Activated effector memory CD4-positive, alpha-beta T cell treated with Interleukin-2 at 50 U/mL for 16 hours (primary cell): Measurements from ENCODE around the gene SETBP1.
A peak's percentile ranks its signal among the peaks of the same experiment; 100 is the strongest.

Experiments
- DNase-seq: peaks from one replicate; pipeline ENCODE4 v3.0.0-alpha.2; 2020

SETBP1 gene

DNA sequence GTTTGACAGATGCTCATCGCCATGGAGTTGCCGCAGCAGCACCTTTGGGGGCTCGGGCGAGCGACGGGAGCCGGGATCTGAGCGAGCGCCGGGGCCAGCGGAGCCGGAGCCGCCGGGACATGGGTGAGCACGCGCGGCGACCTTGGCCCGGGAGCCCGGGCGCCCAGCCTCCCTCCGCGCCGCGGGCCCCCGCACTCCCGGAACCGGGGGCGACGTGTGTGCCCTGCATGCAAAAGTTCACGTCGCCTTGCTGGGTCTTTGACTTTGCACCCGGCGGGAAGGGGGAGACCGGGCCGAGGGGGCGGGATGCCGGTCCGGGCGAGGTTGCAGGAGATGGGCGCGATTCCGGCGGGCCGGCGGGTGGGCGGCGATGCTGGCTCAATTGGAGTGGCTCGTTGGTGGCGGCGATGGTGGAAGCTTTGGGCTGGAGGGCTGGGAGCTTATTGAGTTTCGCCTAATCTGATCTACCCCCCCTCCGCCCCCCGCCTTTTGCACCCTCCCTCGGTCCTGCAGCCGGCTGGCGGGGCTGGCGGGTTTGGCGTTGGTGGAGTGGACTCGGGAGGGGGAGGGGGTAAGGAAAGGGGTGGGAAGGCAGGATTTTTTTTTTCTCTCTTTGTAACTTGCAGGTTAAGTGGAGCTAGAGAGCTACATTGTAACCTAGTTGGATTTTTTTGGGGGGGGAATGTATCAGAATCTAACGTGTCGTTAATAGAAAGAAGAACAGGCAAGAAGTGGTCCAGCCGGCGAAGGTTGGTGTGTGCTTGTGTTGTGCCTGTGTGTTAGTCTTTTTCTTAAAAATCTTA lies at the start of gene SETBP1:
Gene SETBP1, plus strand, starts transcription at position 616 of the 803 bp plus-strand sequence. CDS start 20,459 bp downstream, outside the sequence.
- no peak for DNase-seq

DNA sequence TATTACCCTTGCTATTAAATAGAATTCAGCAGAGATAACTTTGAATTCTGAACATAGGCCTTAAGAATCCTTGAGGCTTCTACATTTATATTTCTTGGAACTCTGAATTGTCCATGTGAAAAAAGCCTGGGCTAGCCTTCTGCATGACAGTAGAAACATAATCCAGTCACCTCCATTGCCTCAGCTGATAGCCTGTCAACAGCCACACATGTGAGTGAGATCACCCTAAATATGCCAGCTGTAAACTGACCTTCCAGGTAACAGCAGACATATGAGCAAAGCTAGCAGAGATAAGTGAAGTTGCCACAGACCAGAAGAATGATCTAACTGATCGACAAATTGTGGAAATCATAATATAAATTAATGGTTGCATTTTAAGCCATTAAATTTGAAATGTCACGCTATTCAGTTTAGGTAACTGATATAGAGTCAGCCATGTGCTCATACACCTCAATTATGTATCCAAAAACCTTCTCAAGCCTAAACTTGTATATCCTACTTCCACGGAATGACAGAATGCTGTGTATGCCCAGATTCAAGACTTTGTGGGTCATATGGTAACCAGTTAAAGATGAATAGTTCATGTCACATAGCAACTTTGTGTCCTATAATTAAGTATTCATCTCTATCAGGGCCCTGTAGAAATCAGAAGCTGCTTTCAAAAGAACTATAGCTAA lies 48.1 kb upstream of the SETBP1 start:
- DNase-seq = no peak

DNA sequence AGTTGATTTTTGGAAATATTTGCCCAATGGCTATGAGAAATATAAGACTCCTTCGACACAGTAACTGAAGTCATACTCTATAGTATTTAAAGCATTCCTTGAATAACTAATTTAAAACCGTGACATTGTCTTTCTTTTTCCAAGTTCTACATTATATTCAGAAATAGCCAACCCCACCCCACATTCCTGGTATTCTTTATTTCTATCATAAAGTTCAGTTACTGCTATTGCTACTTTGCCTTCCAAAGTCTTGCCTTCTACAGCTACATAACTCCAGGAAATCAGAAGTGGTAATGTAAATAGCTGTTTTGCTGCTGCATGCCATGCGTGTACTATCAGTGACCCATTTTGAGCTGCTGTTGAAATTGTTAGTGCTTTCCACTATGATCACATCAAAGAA lies 45.1 kb upstream of the SETBP1 start:
- DNase-seq = no peak

DNA sequence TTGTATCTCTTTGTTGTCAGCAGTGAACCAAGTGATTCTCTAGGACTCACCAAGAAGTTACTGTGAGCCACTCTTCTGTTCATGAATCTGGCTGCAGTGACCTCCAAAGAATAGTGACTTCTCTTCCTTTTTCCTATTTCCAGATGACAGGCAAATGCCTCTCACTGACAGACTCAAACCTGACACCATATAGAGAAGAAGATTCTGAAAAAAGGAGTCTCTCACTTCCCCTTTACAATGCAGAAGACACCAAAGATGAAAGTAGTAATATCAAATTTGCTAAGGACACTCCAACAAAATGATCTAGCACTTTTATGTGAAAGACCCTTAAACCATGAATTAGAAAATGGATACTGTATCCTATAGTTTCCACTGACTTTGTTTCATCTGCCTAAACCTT lies 44.4 kb upstream of the SETBP1 start:
- DNase-seq = no peak

DNA sequence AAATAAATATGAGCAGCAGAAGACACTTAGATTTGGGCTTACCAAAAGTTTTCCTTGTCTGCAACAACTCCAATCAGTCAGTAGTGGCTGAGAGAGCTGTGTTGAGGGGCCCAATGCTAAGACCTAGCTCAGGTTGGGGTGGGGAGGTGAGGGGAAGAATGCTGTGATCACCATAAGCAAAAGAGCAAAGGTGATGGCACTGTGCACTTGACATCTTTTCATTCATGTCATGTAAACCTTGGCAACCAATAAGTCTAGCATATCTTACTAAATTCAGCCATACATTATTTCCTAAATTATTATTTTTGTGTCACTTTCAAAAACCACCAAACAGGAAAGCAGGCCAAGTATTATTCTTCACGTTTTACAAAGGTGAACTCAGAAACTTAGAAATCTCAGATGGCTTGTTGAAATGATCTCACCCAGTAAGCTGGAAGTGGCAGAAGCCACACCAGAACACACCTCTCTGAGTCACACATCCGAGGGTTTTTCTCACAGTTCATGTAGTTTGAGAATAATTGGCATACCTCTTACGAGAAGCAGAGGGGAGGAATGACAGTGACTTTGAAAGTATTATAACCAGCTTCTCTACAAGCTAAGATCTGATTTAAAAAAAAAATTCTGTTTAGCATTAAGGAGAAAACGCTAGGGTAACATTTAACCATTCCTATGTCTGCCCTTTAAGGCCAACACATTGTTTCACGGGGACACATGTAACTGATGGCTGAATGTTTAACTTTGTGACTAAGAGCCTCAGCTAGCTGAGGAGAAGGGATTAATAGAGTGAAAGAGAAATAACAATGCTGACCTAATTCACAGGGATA lies 43.3 kb upstream of the SETBP1 start:
- no peak for DNase-seq

DNA sequence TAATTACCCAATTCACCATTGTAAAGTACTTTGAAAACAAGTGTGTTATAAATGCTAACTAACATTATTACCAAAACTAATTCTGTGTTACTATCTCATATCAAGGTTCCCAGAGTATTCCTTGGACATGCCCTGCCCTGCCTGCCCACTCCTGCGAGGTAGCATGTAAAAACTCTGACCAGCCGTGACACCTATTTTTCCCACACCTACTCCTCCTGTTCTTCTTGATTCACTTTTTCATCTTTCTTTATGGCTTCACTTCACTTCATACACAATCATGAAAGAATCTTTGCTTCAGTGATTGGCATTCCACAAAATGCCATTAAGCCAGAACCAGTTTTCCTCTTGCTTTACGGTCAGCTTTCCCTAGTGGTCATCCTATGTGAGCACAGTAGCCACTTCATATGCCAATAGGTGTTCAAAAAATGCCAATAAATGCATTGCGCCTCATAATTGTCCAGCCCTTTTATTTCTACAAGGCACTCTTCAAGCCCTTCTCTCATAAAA lies 42.6 kb upstream of the SETBP1 start:
- no peak for DNase-seq

DNA sequence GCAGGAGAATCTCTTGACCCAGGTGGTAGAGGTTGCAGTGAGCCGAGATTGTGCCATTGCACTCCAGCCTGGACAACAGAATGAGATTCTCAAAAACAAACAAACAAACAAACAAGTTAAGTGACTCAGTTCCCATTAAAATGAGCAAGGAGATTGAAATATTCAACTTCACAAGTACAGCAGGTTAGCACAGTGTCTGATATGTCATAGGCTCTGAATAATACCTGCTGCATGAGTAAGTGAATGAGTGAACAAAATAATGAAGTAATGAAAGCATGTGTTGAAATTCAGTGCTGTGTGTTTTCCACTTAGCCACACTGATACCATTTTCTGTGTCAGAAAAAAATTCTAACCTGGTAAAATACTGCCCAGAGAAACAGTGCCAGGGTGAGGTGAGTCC lies 41.9 kb upstream of the SETBP1 start:
- DNase-seq = no peak

DNA sequence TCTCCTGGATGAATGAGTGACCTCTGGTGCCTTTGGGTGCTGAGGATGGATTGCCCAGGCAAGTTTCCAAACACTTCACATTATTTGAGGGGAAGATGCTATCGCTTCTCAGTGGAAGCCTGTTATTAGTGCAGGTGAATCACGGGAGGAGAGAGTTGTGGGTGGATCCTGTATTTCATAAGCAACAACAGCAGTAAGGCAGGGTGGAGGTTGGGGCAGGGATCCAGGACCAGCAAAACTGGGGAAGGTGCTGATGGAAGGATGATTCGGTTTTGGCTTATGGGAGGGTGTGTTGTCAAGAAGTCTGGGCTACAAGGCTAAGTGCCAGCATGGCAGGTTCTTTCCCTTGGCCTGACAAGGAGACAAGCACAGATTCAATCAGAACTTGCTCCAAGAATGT lies 37.7 kb upstream of the SETBP1 start:
- DNase-seq = no peak

DNA sequence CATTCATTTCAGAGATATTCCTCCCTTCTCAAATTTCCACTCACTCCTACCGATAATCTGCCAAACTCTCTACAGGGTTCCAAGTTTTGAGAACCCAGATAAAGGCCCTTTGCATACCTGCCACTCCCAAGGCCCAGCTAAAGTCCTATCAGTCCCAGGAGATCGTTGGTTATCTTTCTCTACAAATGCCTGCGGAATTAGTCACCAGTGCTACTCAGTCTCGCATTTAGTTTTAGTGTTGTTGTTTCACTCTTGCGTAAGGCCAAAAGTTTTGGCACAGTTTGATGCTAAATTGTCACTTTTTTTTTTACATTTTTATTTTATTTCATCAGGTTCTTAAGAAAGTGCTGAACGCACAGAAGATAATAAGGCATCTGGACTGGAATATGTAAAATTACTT lies 29.2 kb upstream of the SETBP1 start:
- no peak for DNase-seq

DNA sequence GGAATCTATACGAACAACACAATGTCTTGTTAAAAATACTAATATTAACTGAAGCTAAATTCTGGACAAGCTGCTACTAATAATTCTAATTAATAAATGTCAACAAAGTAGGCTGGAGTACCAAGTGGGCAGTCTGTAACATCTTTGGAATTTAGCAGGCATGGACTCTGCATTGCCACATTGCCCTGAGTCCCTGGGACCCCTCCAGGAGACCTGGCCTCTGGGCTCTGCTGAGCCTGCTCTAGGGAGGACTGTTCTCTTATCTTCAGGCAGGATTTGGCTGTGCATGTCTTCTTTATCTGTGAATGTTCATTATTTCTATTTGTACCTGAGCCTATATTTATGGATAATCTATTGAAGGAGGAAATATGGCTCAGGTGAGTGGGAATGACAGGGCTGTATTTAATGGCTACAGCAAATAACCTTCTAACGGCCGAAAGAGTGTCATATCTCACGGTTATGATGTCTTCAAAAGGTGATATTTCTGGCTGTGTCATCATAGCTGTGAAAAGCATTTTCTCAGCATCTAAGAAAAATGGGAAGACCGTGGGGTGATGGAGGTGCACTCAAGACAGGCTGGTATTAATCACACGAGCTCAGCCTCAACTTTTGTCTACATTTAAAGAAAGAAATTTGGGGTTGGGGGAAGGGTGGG lies 28.6 kb upstream of the SETBP1 start:
- DNase-seq = no peak

DNA sequence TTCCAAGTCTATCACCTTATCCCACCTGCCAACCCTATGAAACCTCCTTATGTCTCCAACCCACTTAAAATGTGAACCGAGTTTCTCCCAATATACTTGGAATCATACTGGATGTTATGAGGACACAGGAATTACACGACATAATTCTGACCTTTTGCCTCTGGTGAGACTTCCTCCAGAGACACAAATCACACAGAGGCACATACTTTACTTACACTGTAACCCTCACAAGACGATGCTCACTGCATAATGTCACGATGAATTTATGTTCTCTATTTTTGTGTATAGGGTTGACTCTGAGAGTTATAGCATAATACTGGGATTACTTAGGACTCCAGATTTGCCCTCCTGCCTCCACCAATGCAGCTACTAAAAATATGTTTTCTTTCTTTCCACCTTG lies 28.0 kb upstream of the SETBP1 start:
- DNase-seq = no peak

DNA sequence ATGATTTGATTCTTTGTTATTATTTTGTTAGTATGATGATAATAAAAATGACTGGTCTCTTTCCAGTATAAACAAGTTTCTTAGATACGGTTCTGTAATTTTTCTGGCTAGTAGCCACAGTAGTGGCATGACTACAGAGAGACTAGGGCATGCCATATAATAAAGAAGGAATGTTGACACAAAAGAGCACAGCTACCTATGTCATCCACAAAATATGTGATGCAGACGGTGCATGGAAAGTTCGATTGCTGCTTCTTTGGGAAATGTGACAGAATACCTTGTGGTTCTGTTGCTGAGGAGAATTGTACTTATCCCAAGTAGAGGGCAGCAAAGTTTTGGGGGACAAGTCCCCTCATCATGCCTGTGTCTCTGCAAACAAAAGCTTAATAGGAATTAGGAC lies 26.1 kb upstream of the SETBP1 start:
- DNase-seq = no peak

DNA sequence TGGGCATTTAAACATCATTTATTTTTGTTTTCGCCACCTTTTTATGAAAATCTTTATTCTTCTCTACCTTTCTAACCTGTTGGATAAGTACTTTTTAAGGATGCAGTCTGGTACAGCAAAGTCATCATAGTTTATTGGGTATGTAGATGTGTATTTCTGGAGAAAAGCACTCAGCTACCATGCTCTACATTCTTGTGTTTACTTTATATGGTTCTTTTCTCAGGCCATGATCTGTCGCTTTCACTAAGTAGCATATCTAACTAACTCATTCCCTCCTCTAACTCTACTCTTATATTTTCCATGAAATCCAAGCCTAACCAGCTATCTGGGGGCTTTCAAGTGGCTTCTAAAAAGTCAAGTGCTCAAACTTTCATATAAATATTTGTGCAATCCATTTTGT lies 25.3 kb upstream of the SETBP1 start:
- DNase-seq = no peak

DNA sequence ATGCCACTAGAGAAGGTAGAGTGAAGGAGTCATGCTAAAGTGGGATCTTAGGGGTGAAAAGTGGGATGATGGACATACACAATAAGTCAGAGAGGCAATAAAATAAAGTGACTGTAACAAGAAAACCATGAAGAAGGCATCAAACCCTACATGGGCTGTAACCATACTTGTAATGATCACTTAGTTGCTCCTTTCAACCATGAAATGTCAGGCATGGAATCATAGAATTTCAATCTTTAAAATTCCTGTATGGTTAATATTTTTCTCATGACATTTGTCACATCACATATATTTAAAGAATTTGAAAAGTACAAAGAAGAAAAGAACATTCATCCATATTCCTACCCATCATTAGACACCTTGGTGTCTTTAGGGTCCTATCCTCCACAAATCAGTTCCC lies 20.9 kb upstream of the SETBP1 start:
- no peak for DNase-seq

DNA sequence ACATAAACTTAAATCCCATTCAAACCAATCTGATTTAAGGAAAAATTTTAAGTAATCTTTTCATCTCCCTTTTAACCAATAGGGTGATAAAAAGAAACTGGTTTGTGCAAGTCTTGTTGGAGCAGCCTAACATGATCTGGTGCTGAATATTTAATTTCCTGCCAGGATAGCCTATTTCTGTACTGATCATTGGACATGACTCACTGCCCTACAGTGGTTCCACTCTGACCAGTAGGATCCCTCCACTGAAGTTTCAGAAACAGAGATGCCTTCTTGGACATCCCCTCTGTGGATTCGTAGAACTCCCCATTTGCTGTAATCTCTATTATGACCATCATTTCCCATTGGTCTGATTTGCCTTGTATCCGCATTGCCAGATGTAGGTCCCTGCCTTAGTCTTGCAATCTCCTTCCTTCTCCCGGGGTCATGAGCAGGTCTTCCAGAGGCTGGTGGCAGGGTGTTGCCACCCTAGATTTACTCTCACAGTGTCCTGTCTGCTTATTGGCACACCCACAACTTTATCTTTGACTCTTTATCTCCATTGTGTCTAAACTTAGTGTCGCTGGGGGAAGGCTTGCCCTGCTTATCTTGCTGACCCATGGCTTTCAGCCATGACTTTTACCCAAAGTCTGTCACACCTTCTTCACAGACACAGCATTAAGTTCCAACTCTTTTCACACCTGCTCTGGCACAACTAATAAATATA lies 12.3 kb upstream of the SETBP1 start:
- DNase-seq = no peak

DNA sequence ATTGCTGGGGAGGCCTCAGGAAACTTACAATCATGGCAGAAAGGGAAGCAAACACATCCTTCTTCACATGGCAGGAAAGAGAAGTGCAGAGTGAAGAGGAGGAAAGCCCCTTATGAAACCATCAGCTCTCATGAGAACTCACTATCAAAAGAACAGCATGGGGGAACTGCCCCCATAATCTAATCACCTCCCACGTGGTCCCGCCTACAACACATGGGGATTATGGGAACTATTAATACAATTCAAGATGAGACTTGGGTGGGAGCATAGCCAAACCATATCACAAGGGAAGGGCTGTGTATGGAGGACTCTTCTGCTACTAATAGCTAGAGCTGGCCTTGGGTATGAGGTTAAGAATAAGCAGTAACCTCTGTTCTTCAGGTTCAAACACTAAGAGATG lies 8.8 kb upstream of the SETBP1 start:
- DNase-seq = no peak

DNA sequence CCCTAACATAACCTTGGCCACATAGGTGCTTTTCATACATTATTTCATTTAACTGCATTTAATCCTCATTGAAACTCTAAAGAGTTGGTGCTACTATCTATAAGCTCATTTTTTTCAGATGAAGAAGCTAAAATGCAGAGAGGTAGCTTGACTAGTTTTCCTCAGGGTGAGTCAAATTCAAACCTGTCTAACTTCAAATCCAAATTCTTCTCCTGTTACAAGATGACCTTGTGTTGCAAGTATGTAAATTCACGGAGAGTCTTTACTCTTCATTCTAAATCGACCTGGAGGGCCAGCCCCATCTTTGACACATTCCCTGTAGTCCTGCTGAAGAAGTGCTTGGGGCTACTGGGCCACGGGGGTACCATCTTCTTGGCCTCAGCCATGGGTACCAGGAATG lies 8.2 kb upstream of the SETBP1 start:
- no peak for DNase-seq

DNA sequence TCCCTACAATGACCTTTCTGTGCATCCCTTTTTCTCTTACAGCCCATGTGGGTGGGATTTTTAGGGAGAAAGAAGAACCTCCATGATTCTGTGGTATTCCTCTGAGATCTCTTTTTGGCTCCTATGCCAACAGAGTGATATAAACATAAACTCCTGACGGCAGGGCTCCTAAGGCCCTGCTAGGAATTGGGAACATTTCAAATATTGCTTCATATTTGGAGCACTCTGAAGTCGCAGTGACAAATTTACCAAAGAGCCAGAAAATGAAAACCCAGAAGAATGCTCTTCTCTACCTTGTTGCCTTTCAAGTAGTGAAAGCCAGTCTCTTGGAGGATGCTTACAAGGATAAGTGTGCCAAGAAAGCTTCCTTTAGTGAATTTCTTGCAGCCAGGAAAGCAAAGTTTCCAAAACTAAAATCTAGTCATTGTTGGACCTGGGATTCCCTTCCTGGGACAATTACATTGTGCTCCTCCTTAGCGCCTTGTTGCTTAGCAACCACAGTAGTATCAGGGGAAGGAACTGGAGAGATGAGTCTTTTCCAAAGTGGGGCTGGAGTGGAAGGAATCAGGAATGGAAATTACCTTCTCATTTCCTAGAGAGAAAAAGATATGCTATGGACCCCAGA lies 7.3 kb upstream of the SETBP1 start:
- DNase-seq = no peak

DNA sequence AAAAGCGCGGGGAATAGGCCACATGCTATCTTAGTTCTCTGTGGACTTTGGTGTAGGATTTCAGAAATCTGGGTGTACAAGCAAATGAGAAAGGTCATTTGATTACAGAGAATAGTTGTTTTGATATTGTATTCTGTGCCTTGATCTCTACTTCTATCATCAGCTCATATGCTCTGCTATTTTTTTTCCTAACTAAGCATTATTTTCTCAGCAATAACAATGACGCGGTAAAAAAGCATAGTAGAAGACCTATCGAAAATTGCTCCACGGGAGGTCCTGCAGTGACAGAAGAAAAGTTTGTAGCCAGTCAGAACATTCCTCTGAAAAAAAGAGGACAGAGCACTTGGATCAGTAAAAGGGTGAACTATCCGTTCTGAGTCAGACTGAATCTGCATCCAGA lies 2.8 kb upstream of the SETBP1 start:
- DNase-seq = no peak

DNA sequence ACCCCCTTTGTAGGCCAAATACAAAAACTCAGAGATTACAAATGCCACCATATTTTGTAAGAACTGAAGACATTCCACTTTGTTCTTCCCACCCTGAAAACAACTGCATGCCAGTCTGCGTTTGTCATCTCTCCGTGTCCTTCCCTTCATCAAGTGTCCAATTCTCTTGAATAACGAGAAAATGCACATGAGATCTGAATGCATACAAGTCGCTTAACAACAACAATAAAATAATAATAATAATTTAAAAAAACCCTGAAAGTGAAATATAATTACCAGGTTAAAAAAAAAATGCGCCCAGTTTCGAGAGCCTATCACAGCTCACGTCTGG lies 2.0 kb upstream of the SETBP1 start:
- no peak for DNase-seq

DNA sequence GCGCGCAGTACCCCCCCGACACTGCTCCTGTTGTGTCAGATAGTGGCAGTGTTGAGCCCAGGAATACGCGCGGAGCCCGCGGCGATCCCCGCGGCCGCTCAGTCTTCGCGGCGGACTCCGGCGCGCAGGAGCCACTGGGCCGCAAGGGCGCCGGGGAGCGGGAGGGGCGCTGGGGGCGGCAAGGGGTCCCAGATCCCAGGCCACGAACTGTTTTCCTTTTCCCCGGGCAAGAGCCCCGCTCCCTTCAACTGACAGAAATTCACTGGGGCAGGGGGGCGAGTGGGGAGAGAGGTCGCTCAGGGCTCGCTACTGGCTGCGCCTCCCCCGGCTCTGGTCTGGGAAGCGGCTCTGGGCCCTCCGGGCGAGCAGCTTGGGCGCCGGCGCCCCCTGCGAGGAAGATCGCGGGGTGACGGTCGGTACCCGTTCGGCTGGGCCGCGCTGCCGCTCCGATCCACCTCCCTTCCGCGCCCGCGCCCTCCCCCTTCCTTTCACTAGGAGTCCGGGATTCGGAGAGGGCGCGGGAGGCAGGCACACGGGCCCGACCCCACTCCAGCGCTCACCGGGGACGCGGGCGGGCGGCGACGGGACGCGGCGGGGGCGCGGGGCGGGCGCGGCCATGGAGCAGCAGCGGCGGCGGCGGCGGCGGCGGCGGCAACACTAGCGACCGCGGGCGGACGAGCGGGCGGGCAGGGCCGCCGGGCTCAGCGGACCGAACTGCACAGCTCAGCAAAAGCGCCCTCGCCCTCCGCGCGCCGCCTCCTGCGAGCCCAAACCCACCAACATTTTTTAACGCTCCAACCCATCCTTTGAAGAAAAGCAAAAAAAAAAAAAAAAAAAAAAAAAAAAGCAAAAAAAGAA lies 1.4 kb upstream of the SETBP1 start:
- DNase-seq = peak; percentile 59
